Measurements from ENCODE around the gene ESAM.

The ESAM gene, protein sequence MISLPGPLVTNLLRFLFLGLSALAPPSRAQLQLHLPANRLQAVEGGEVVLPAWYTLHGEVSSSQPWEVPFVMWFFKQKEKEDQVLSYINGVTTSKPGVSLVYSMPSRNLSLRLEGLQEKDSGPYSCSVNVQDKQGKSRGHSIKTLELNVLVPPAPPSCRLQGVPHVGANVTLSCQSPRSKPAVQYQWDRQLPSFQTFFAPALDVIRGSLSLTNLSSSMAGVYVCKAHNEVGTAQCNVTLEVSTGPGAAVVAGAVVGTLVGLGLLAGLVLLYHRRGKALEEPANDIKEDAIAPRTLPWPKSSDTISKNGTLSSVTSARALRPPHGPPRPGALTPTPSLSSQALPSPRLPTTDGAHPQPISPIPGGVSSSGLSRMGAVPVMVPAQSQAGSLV

DNA sequence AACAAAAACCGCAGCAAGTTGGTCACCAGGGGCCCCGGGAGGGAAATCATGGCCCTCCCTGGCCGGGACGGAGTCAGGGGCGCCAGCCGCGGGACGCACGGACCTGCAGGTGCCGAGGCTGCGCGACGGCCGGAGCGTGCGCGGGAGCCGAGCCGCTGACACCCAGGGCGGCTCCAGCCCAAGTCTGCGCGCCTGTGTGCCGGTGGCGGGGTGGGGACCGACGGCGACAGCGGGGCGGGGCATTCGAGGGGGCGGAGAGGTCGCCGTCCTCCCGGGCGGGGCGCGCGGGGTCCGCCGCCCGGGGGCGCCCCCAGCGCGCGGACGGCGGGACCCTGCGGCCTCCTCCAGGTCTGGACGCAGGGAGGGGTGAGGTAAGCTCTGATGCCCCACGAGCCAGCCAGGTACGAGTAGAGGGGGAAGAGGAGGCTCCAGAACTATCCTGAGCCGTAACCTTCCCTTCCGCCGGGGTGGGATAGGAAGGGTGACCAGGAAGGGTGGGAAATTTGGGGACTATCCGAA, at the start of gene ESAM:
TSS of gene ESAM (minus strand) at position 186 of the 519 bp plus-strand sequence. CDS start at position 50, 136 bp downstream.
- peak in 1 of 2 donors; percentile 41 for DNase-seq (ENCODE audit: low read depth in 2 of 2, low spot score in 1 of 2)

DNA sequence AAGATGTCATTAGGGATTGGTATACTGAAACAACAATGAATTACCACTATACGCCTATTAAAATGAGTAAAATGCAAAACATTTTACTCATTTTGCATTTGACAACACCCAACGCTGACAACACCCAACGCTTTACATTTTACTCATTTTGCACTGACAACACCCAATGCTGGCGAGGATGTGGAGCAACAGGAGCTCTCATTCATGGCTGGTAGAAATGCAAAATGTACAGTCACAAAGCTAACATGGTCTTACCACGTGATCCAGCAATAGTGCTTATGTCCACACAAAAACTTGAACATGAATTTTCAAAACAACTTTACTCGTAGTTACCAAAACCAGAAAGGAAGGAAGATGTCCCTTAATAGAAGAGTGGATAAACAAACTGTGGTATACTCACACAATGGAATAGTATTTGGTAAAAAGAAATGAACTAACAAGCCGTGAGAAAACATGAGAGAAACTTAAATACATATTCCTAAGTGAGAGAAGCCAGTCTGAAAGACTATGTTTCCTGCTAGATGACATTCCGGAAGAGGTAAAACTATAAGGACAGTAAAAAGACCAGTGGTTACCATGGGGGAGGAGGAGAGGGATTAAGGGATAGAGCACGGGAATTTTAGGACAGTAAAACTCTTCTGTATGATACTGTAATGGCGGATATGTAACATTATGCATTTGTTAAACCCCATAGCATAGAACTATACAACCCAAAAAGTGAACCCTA, 49.5 kb upstream of the ESAM start:
- no peak for DNase-seq (ENCODE audit: low read depth in 2 of 2, low spot score in 1 of 2)

DNA sequence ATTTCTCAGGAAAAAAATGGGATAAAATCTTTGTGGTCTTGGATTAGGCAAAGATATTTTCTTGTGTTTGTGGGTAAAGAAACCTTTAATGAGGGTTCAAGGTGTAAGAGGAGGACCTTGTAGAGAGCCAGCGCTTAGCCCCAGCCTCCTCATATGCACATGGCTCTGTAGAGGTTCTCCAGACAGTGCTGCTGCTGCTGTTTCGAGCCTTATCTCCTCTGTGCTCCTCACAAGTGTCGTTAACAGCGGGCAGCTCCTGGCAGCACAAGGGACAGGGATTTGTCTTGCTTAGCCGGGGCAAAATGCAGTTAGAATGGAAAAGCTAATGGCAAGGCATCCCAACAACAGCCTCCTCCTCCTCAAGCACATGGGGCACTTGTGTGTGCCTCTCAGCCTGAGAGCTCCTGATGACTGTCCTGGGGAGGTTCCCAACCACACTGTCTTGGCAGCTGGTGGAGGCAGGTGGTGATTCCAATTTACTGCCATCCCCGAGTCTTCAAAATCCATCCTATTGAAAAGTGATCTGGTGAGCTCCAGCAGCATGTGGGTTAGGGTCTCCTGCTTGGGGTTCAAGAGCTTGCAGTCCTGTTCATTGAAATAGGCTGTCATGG, 45.7 kb upstream of the ESAM start:
- DNase-seq (ENCODE audit: low read depth in 2 of 2, low spot score in 1 of 2) = no peak

DNA sequence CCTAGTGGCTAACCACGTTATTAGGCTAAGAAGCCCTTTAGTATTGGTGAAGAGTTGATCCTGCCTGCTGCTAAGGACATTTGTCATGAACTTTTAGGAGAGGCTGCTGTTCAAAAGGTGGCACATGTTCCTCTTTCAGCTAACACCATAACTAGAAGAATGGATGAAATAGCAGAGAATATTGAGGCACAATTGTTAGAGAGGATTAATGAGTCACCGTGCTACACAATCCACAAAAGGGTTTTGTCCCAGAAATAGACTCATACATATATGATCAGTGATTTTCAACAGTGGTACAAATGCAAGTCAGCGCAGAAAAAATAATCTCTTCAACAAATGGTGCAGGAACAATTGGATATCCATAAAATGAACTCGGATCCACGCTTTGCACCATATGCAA, 45.1 kb upstream of the ESAM start:
- no peak for DNase-seq (ENCODE audit: low read depth in 2 of 2, low spot score in 1 of 2)

DNA sequence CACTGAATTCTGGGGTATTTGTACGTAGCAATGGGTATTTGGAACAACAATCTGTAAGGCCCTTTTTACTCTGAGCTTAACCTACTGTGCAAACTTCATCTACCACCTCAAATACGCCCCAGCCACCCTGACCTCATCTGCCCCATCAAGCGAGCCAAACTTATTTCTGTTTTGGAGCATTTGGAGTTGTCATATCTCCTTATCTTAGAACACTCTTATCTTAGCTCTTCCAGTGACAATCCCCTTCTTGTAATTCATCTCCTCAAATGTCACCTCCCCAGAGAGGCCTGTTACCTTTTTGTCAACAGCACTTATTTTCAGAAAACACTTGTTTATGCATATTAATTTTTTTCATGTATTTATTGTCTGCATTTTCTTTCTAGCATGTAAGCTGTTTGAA, 42.8 kb upstream of the ESAM start:
- DNase-seq (ENCODE audit: low read depth in 2 of 2, low spot score in 1 of 2) = no peak

DNA sequence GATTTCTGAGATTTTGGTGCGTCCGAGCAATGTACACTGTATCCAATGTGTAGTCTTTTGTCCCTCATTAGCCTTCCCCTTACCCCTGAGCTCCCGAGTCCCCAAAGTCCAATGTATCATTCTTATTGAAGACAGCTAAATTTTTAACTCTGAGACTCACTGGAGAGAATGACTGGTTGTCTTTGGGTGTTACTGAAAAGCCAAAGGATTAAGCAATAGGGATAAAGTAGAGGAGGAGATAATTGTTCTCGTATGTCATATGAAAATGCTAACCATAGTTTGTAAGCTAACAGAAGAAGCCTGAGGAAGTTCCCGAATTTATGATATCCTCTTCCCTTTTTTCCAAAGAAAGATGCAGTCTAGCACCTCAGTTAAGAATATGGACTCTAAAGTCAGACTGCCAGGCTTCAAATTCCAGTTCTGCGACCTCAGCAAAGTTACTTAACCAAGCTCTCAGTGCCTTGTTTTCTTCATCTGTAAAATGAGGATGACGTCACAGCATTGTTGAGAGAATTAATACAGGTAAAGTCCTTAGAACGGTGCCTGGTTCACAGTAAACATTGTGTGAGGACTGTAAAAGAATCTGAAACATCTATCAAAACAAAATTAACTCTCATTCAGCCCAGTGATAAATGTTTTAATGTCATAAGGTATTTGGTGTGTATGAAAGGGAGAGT, 39.7 kb upstream of the ESAM start:
- no peak for DNase-seq (ENCODE audit: low read depth in 2 of 2, low spot score in 1 of 2)

DNA sequence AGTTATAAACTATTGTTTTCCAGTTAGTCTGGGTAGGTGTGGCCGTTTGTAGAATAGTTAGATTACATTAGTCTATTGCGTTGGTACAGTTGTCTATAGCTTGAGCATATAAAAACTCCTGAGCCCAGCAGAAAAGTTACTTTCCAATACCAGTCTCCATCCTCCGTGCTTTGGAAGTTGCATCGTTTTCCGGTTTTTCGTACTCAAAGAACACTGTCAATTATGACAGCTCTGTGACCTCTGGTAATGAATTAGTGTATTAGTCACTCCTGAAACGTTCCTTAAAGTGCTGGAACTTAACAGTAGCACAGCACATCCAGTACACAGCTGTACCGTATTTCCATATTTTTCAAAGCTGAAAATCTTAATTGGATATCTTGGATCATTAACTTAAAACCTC, 38.9 kb upstream of the ESAM start:
- DNase-seq (ENCODE audit: low read depth in 2 of 2, low spot score in 1 of 2) = no peak

DNA sequence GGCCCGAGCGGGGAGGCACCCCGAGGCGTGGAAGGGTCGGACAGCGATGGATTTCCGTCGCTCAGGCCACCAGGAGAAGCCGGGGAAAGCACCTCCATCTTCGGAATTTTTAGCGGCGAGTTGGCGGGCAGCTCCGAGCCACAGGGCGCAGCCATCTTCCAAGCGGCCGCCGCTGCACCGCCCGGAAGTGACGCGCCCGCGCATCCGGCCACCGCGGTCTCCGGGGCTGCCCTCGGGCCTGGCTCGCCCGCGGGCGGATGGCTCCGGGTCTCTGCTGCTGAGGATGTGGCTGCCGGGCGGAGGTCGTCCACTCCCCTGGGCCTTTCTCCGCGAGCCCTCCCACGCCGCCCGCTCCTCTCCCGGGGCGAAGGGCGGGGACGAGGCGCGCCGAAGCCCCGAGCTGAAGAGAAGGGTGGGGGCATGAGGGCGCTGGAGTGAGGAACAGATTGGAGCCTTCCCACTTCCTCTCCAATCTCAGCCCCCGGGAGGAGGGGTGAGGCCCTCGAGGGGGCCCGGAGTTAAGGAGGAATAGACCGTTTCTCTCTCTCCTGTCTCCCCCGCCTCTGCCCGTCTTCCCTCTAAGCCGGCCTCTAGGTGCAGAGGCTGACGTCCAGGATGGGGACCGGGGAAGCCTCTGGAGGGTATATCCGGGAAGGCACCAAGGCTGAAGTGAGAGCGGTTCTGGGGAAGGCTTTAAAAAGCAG, 38.3 kb upstream of the ESAM start, which contains the start of gene MSANTD2:
TSS of gene MSANTD2 (minus strand) at position 181 of the 704 bp plus-strand sequence. CDS start at position 155, 26 bp downstream.
- peak; percentile 45 to 61 for DNase-seq (ENCODE audit: low read depth in 2 of 2, low spot score in 1 of 2)

DNA sequence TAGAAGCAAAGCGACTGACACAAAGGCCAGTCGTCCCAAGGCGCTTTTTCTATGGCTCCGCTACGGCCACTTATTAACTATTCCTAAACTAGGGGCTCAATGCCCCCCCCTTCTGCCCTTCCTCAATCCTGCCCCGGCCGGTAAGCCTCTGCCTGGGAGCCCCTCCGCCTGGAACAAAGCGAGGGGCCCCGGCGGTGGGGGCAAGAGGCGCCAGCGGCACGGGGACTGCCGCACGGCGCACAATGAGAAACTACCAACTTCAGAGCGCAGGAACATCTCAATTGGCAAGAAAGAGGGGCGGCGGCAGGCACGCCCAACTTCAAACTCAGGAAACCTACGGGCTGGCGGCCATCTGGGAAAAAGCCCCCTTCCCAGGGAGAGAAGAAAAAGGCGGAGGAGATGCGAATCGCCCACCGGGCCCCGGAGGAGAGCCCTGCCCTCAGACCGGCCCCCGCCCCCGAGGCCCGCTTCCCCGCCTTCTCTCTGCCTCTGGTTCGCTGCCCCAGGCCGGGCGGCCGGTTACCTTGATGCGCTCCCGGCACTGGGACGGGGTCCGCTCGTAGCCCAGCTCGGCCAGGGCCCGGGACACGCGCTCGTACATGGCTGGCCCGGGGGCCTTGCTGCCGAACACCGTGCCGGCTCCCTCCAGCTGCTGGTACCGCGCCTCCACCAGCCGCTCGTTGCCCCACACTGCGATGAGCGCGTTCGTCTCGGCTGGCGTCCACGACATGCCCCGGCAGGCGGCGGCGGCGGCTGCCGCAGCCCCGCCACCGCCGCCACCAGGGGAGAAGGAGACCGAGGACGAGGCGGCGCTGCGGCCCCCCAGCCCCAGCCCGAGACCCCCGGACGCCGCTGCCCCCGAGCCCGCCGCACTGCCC, 37.5 kb upstream of the ESAM start:
- DNase-seq (ENCODE audit: low read depth in 2 of 2, low spot score in 1 of 2) = no peak

DNA sequence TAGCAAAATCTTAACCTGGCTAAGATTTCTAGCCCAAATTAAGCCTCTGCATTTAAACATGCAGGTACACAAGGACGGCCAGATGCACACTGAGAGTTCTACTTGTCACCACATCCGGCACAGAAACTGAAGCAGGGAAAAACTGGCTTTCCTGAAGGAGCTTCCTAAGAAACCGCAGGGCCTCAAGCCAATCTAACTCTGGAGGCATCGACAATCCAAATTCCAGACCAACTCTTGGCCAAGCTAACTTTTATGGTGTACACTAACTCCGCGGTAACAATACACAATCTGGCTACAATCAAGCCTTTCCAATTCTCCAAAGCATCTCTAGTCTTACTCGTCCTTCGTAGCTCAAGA, 36.9 kb upstream of the ESAM start:
- no peak for DNase-seq (ENCODE audit: low read depth in 2 of 2, low spot score in 1 of 2)

DNA sequence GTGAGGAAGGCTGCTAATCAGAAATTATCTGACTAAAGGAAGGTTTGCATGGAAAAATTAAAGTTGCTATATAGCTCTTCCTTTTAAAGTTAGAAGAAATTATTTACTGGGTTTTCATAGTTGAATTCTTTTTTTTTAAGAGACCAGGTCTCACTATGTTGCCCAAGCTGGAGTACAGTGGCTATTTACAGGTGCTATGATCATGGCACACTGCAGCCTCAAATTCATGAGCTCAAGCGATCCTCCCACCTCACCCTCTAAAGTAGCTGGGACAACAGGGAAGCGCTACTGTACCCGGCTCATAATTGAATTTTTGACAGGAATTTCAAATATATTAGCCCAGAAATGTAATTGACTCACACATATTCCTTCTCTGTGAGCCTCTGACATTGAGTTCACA, 34.2 kb upstream of the ESAM start:
- no peak for DNase-seq (ENCODE audit: low read depth in 2 of 2, low spot score in 1 of 2)

DNA sequence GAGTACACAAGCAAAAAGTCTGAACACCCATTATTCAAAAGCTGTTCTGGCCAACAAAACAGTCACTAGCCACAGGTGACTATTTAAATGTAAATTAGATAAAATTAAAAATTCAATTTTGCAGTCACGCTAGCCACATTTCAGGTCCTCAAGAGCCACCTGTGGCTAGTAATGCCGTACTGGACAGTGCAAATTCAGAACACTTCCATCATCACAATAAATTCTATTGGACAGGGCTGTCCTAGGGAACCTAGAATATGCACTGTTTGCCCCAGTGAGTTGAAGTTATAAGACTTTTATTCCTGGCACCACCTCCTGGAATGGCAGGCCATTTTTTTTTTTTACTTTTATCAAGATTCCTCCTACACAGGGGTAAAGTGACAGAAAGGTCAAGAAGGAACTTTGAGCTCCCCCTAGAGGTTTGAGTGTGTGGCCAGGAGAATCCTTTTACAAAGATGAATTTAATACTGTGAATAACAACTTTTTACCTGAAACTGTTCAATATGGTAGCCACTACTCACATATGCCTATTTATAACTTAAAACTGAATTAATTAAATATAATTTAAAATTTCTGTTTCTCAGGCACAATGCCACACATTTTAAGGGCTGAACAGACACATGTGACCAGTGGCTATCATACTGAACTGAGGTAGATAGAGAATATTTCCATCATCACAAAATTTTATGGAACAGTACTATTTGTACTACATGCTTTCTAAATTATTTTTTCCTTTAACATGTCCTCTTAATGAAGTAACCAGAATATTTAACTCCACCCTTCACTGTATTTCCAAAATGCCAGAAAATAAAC, 31.6 kb upstream of the ESAM start:
- DNase-seq (ENCODE audit: low read depth in 2 of 2, low spot score in 1 of 2) = no peak

DNA sequence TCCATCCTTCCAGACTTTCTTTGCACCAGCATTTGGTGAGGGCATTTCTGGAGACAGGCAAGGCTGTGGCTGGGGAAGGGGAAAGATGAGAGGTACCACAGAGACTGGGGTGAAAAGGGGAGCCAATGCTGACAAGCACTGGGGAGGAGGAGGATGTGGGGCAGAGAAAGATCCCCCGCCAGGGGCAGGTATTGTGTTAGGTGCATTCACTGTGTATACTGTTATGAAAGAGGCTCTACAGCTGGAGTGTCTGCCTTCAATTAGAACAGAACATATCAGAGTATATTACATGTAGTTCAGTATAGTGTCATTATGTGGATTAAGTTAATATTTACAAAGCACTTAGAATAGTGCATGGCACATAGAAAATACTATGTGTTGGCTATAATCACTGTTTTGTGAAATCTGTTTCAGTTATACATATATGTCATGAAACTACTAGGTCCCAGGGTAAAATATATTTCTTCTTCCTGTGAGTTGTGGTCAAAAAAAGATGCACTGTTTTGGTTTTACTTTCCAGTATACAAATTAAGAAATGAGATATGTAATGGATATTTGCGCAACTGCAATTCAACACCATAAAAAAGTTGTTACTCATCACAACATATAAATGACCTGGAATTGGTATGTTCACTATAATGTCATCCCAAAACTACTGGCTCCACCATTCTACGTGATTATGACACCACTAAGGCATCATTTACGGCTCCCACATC, 29.7 kb upstream of the ESAM start:
- DNase-seq (ENCODE audit: low read depth in 2 of 2, low spot score in 1 of 2) = no peak

DNA sequence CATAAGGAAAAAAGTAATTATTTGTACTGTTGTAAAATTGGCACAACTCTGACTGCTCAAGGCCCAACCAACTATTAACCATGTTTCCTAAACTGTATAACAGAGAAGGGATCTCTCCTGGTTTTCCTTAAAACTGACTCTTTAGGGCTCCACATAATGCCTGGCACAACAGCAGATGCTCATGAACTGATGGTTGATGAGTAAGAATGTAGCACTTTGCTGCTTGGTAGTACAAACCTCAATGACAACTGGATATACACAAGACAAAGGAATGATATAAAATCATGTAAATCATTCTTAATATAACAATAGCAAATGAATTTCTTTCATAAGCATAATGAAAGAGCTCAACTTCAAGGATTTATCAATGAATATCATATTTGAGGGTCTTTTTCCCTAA, 26.4 kb upstream of the ESAM start:
- DNase-seq (ENCODE audit: low read depth in 2 of 2, low spot score in 1 of 2) = no peak

DNA sequence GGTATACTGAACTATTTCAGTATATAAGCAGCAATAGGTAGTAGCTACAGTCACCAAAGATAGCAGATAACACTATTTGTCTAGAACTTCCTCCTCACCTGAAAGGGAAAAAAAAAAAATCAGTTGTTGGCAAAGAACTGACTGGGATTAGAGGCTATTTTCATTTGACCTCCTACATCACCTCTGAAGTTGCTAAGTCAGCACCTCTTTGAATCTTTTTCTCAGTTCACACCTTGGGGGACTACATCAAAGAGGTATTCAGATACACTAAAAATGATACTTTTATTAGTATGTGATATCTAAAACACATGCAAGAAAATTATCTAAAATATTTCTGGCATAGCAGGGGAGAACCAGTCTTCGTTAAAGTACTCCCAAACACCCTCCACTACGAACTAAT, 22.0 kb upstream of the ESAM start:
- DNase-seq (ENCODE audit: low read depth in 2 of 2, low spot score in 1 of 2) = no peak

DNA sequence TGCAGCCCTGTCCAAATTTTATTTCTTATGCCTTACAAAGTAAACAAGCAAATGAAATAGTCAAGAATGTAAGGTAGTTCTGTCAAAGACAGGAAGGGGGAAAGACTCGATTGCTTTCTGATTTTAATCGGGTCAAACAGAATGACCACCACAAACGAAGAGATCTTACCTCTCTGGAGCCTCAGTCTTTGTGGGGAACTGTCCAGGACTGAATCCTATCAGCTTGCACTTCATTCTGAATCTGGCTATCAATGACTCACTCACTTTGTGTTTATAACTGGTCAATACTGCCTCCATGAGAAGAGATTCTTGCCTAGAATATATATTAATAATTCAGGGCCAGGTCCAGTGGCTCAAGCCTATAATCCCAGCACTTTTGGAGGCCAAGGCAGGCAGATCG, 20.9 kb upstream of the ESAM start:
- DNase-seq (ENCODE audit: low read depth in 2 of 2, low spot score in 1 of 2) = no peak

DNA sequence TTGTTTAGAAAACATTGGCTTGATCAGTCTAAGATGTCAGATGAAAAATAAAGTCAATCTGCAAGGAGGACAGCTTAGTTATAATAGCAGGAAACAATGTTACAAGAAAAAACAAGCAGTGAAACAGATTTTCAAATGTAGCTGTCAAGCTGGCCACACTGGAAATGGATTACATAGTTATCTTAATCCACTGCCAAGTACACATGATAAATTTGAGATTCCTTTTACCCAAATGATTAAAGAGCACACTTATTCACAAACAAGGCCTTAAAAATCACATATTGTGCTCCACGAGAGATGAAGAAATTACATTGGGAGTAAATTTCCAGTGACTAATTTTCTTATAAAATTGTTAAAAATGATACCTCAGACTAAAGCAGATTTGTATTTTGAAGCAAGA, 17.5 kb upstream of the ESAM start:
- no peak for DNase-seq (ENCODE audit: low read depth in 2 of 2, low spot score in 1 of 2)

DNA sequence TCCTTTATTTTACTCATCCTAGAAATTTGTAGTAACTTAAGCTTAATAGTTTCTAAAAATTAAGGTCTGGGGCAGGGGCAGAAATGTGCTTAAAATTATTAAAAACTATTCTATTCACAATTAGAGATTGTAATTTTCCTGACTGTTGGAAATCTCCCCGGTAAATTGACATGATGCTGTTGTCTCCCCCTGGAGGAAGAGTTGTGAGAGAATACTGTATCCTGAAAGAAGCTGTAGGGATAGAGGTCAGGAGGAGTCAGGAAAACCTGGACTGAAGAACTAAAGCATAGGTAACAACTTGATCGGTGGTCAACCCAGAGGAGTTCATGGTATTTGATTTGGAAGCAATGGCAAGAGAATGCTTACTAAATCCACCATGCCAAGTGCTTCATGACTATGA, 16.2 kb upstream of the ESAM start:
- no peak for DNase-seq (ENCODE audit: low read depth in 2 of 2, low spot score in 1 of 2)

Data from stimulated activated CD8-positive, alpha-beta memory T cell treated with anti-CD3 and anti-CD28 coated beads, Interleukin-4, amount 100 ng/mL, for 4 hours (primary cell).